Stimulated activated CD4-positive, alpha-beta T cell treated with anti-CD3 and anti-CD28 coated beads, Interleukin-12 subunit alpha, Interleukin-12 subunit beta, amount 100 ng/mL, for 24 hours (primary cell): ENCODE data around the gene KCNAB2.
"Not testable (repeated sequence)": the region's sequence is repeated elsewhere in the genome, so short reads cannot be mapped to it uniquely, and the experiment has no call there.

ENCODE experiments used
- DNase-seq, 2 experiments: peaks; one replicate each; pipeline ENCODE4 v3.0.0-alpha.2; 2020; ENCODE audit warnings: low read depth in 2 of 2

KCNAB2 gene

DNA sequence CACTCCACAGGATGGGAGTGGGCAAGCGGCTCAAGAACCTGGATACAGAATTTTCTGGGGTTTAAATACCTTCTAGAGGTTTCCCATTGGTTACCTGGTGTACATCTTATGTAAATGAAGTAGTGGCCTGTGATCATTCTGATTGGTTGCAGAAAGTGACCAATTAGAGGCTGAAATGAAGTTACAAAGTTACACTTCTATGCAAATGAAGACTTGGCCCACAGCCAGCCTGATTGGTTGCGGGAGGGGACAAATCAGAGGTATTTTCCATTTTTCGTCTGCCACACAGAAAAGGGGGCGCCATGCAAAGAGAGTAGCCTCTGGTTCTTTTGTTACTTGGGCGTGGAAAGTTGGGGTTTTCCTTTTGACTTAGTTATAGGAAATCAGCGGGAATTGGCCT, 8.9 kb downstream of the KCNAB2 start:
- no peak for DNase-seq

DNA sequence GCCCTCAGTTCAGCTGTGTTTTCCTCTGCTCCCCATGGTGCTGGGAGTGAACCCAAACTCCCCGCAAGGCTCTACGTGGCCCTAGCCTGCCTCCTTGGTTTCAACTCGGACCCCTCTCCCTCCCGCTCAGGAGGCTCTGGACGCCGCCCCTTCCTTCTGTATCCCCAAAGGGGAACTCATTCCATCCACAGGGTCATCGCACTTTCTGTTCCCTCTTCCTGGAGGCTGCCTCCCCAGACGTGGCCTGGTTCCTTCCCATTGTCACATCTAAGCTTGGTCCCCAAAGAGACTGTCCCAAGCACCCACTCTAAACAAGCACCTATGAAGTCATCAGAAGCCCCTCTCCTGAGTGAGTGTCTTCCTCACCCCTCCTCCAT, 10.9 kb downstream of the KCNAB2 start:
- no peak for DNase-seq

DNA sequence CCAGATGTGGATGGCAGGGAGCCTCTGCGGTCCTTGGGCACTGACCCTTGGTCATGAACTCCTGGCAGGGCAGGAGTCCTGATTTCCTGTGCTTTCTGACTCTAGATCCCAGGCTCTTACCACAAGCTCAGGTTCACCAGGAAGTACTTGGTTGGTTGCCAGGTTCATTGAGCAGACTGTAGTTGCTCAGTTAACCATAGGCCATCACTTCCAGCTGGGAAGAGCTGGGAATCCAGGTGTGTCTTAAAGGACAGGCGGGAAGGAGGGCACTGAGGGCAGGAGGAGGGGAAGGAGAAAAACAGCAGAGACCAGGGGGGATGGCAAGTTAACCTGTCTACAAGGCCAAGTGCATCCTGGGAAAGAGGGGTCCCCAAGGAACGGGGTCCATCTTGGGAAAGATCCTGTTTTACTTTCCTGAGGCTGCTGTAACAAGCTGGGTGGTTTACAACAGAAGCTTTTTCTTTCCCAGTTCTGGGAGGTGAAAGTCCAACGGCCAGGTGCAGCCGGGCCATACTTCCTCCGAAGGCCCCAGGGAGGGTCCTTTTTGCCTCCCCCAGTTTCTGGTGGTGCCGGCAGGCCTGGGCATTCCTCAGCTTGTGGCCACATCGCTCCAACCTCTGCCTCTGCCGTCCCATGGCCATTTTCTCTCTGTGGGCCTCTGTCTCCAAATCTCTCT, 11.6 kb downstream of the KCNAB2 start:
- no peak for DNase-seq

- no peak for DNase-seq
Measured at GRCh38 chr1:6059866-6060265, 14.2 kb downstream of the KCNAB2 start.

GRCh38 chr1:6062670-6063069, 17.0 kb downstream of the KCNAB2 start:
- no peak for DNase-seq

- not testable (repeated sequence) for DNase-seq
Measured at GRCh38 chr1:6063532-6064053, 17.9 kb downstream of the KCNAB2 start.

DNA sequence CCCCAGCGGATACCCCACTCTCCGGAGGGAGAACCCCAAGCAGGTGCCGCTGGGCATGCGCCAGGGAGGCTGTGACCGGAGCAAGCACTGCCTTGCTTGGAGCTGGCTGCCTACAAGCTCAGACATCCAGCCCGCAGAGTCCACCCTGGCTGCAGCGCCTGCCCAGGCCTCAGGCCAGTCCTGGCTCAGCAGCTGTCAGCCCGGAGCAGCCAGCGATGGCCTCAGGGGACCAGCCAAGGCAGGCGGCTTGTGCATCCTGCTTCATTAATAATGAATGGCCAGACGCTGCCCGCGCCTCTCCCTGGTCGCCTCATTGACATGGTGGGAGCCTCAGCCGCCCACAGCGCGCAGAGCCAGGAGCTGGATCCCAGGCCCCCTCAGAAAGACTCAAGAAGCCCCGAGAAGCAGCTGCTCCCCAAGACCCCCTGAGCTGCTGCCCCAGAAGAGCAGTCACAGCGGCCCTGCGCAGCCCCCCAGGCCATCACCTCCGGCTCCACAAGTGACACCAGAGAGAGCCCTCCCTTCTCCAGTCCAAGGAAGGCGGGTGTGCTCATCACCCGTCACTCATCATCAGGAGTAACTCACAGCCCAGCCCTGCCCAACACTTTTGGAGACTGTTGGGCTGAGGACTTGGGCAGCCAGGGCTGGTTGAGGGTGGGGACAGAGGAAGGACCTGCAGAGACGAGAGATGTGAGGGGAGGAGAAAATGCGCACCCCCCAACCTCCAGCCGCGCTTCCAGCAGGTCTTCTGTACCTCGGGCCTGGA, 19.6 kb downstream of the KCNAB2 start:
- DNase-seq: no peak

DNA sequence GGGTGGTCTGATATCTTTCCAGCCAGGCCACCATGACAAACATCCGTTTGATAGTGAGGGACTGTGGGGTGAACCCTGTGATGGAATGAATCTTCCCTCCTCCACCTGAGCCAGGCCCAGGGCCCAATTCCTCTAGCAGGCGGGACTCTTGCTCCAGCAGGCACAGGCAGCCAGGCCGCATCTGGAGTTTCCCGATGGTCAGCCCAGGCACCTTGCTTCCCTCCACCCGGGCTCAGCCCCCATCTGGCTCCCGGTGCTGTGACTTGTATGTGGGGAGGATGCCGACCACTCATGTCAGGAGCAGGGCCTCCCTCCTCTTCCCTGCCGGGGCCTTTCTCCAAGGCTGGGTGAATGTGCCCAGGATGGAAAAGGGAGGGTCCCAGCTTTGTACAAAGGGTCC, 21.0 kb downstream of the KCNAB2 start:
- no peak for DNase-seq

GRCh38 chr1:6068073-6068472, 22.4 kb downstream of the KCNAB2 start:
- no peak for DNase-seq

- DNase-seq: no peak
Measured at GRCh38 chr1:6068932-6069331, 23.2 kb downstream of the KCNAB2 start.

GRCh38 chr1:6069573-6069972, 23.9 kb downstream of the KCNAB2 start:
- DNase-seq: no peak

DNA sequence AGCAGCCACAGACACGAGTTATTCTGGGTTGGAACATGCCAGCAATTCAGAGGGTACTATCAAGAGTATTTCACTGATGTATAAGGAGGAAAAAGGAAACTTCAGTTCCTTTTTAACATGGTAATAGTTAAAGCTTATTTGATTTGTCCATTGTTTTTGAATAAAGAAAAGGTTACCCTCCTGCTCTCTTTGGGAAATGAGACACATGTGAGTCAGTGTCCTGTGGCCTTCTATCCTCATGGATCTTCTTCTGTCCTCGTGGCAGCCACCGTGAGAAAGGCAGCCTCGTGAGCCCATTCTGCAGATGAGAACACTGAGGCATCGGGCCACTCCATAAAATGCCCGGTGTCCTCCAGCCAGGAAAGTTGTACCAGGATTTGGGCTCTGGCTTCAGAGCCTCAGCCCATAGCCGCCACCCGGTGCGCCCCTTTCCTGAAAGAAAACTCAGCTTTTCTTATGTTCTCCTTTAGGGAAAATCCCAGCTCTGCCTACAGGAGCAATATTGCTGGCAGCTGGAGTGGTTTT, 24.8 kb downstream of the KCNAB2 start:
- DNase-seq: no peak

DNA sequence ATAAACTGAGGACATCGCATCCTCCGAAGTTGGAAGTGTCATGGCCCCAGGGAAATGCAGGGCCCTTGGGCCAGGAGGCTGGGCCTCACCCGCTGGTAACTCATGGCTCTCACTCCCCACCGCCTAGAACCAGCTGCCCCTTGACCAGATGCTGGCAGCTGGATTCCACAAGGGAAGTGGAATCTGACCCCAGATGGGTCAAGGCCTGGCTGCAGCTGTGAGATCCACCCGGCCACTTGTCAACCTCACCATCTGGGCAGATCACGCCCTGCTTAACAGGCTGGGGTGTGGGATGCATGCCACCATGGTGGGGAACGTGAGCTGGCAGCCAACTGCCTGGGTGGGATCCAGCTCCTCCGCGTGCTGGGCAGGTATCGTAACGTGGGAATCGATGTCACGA, 25.5 kb downstream of the KCNAB2 start:
- no peak for DNase-seq

DNA sequence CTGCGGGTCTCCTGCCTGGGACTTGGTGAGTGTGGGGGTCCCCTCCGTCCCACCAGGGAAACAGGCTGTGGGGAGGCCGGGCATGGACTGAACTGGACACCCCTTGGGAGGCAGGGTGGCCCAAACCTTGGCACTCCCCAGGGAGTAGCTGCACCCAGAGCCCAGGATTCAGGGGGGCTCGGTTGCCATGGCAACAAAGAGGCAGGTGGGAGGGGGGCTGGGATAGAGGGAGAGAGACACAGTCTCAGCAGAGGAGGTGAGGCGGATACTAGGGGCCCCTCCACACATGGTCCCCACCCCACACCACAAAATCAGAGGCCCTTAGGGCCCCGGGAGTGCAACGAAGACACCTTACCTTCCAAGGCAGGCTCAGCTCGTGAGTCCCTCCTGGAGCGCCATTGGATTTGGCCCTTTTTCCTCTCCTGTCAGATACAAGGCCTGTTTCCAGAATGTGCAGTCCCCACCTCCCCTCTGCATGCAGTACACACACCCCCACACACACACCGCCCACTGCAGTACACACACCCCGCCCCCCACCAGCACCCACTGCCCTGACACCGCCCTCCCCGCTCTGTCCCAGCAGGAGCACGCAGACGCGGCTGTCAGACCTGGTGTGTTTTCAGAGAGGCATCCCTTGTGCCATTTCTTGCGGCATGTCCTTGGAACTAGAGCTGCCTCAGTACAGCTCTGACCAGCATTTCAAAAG, 27.2 kb downstream of the KCNAB2 start:
- no peak for DNase-seq

DNA sequence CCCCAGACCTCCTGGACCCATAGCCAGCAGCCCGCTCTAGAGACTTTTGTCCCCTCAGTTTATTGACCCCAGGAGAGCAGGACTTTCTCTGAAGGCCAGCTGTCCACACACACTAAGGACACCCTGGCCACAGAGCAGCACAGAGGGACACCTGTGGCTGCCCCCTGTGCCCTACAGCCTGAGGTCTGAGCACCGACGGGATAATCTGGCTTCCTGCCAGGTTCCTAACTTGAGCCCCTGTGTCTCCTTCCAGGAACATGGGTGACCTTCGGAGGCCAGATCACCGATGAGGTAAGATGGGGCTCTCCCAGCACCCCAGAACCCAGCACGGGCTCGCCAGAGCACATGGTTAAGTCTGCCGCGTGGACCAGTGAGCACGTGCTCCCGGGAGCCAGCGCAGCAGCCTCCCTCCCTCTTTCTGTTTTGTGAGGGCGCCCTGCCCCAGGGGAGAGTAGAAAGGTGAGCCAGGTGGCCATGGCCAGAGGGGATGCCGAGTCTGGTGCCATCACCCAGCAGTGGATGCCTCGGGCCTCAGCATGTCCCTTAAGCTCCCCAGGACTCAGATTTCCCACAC, 27.9 kb downstream of the KCNAB2 start:
- no peak for DNase-seq

DNA sequence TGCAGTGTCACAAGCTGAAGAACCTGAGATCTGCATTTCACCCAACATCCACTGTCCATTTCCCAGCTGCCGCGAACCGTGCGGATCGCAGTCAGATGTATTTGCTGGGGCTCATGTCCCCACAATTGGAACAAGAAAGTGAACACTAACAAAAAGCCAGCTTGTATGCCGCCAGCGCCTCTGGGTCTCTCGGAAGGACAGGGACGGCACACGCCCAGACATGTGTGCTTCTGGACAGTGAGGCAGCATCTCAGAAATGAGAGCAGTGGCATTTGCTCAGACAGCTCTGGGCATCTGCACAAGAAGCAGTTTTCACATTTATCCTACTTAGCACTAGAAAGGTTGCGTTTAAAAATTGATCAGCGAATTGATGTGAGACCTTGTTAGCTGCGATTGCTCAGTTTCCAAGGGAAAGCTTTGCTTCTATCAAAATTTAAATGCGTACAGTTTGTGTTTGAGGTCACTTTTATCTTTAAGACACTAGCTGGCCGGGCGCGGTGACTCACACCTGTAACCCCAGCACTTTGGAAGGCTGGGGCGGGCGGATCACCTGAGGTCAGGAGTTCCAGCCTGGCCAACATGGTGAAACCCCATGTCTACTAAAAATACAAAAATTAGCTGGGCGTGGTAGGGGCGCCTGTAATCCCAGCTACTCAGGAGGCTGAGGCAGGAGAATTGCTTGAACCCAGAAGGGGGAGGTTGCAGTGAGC, 28.7 kb downstream of the KCNAB2 start:
- no peak for DNase-seq

GRCh38 chr1:6075748-6076147, 30.1 kb downstream of the KCNAB2 start:
- DNase-seq: no peak

DNA sequence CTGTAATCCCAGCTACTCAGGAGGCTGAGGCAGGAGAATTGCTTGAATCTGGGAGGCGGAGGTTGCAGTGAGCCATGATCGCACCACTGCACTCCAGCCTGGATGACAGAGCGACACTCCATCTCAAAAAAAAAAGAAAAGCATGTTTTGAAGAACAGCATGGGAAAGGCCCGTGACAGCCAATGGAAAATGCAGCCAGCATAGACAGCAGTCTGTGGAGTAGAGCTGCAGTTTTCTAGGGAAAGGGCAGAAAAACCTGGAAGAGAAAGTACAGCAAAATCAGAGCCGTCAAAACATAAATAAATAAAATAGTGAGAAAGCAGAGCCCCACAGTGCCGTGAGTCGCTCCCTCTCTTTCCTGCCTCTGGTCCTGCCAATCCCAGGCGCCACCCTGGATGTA, 31.4 kb downstream of the KCNAB2 start:
- DNase-seq: not testable (repeated sequence)

DNA sequence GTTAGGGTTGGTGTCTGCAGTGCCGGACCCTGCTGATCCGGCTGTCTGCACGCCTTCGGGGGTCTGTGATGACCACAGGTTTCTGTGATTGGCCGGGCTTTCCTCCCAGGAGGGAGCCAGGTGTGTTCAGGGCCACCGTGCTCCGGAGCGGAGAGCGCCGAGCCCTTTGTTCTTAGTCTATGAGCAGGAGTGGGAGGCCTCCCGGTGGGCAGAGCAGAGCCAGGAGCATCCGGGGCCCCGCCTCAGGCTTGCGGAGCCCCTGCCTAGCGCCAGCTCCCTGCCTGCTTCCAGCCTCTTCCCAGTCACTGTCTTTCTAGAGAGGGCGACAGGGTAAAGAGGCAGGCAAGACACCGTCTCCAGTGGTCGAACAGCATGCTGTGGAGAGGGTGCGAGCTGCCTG, 31.8 kb downstream of the KCNAB2 start:
- no peak for DNase-seq

DNA sequence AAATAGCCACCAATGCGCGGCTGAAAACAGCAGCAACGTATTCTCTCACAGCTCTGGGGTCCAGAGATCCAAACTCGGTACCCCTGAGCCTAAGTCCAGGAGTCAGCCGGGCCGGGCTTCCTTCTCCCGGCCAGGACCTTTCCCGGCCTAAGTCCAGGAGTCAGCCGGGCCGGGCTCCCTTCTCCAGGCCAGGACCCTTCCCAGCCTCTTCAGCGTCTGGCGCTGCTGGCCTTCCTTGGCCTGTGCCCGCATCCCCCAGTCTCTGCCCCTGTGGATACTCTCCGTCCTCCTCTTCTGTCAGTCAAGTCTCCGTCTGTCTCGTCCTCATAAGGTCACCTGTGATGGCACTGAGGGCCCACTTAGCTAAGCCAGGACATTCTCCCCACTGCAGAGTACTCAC, 32.2 kb downstream of the KCNAB2 start:
- DNase-seq: no peak

GRCh38 chr1:6080469-6080868, 34.8 kb downstream of the KCNAB2 start:
- no peak for DNase-seq
